Gastrocnemius medialis (tissue), 4 donors: ENCODE measurements around the gene DAB2IP.

Source experiments
- CTCF ChIP-seq, 5 experiments: fragments of 450-650 bp in 3 of 5; fragments of 200-600 bp in 2 of 5; sonication (generic) in 2 of 5; IDR thresholded peaks in 4 of 5; conservative IDR thresholded peaks in 1 of 5; 1 replicate in 4 of 5; 2 replicates in 1 of 5; pipeline ENCODE4 v1.5.1; 2016 to 2019; ENCODE audit warnings: antibody characterized with exemption in 5 of 5, mild to moderate bottlenecking in 3 of 5, moderate library complexity in 3 of 5
- POLR2A ChIP-seq, 2 donors: fragments of 450-650 bp; IDR thresholded peaks; one replicate each; pipeline ENCODE4 v1.6.1; 2017; ENCODE audit warnings: antibody characterized with exemption in 2 of 2, mild to moderate bottlenecking in 2 of 2, moderate library complexity in 2 of 2

DNA sequence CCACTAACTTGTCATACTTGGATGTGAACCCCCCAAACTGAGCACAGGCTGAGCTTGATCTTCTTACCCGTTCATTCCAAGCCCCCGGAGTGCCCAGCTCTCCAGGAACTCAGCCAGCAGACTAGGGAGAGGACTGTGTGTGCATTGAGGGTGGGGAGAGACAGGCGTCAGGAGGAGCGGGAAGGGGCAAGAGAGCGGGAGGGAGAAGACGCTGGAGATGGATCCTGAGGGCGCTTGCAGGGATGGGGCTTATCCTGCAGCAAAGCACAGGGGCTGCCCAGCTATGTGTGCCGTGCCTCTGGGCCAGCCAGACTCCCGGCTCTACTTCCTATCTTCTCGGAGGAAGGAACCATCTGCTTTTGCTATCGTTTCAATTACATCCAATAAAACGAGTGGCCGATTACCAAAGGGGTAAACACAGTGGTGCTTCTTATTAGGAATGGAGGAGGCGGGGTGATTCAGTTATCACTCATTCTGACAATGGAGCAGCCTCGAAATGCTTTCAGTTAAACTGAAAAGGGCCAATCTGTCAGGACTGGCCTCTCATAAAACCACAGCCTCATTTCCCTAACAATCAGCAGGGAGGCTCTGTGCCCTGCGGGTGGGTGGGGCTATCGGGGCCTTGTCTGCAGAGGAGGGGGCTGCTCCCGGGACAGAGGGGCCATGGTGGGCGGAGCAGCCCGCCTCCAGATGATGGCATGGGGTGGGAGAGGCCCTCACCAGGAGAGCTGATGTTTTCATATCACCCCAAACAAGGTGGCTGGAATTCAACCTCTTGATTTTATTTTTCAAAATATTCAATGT lies 168.2 kb downstream of the DAB2IP start:
- TF ChIP-seq CTCF (IDR thresholded peaks at IDR 0.05 in 4 of 5, conservative IDR thresholded peaks at IDR 0.05 in 1 of 5) (no peak), POLR2A (IDR thresholded peaks at IDR 0.05) (no peak)
